ENCODE data around the gene CERK.

DNA sequence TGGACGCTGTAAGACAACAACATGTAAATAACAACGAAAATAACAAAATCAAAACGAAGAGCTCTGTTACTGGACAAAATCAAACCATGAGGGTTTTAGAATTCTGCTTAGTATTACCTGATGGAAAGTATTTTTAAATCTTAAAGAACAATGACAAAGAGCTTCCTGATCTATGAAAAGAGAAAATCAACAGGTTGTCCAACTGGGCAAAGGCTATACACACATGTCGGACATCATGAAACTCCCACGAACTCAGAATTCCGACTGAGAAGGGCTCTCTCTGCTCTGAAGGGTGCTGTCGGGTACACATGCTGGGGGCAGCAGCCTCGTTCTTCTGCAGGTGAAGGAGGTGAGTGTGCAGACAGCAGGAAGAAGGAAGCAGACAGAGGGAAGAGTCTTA lies 25.8 kb downstream of the CERK start:
- TF ChIP-seq, protein P1, sequence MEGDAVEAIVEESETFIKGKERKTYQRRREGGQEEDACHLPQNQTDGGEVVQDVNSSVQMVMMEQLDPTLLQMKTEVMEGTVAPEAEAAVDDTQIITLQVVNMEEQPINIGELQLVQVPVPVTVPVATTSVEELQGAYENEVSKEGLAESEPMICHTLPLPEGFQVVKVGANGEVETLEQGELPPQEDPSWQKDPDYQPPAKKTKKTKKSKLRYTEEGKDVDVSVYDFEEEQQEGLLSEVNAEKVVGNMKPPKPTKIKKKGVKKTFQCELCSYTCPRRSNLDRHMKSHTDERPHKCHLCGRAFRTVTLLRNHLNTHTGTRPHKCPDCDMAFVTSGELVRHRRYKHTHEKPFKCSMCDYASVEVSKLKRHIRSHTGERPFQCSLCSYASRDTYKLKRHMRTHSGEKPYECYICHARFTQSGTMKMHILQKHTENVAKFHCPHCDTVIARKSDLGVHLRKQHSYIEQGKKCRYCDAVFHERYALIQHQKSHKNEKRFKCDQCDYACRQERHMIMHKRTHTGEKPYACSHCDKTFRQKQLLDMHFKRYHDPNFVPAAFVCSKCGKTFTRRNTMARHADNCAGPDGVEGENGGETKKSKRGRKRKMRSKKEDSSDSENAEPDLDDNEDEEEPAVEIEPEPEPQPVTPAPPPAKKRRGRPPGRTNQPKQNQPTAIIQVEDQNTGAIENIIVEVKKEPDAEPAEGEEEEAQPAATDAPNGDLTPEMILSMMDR (IDR thresholded peaks at IDR 0.05): no peak
- TF ChIP-seq POLR2A (IDR thresholded peaks at IDR 0.05): no peak
